GM12873 (cell line): ENCODE measurements around the gene RBM33.

Experiments
- TF ChIP-seq, protein P1 (sequence below): IDR thresholded peaks from 2 replicates; pipeline ENCODE4 v1.5.1; 2012; ENCODE audit warnings: low read depth, mild to moderate bottlenecking, moderate library complexity, low read length, control low read depth; ENCODE audit not compliant: insufficient read depth; ENCODE audit errors: missing control alignments

Gene RBM33

DNA sequence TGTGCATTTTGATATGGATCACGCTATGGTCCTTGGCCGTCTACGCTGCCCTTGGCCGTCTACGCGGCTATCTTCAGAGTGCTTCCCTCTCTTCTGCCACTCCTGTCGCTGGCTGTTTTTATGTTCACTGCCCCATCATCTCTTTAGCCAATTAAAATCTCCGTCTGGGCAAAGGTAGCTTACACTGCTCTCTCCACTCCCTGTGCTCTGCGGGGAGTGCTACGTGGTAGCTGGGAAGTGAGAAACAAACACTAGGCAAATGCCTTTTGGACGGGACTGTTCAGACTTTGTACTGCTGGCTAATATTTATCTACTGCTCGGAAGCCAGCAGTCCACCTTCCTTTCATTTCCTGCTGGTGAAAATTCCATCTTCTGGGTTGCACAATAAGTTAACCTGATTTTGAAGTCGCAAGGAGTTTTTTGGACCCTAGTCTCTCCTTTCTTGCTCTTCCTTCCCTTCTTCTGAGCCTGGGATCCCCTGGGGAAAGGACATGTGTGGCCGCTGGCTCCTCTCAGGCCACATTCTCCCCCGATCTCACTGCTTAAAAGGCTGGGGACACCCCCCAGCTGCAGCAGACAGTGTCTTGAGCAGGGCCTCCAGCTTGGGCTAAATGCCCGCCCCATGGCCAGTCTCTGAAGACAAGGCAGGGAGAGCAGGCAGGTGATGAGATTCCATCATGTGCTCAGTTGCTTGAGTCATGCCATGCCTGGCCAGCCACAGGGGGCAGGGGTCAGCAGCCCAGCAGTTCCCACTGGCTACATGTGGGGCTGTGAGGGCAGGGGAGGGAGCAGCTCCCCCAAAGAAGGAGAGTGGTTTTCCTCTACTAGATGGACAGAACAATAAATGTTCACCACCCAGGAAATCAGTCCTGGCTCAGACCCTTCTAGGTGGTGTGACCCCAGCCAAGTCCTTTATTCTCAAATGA, 25.5 kb upstream of the RBM33 start:
- TF ChIP-seq, protein P1, sequence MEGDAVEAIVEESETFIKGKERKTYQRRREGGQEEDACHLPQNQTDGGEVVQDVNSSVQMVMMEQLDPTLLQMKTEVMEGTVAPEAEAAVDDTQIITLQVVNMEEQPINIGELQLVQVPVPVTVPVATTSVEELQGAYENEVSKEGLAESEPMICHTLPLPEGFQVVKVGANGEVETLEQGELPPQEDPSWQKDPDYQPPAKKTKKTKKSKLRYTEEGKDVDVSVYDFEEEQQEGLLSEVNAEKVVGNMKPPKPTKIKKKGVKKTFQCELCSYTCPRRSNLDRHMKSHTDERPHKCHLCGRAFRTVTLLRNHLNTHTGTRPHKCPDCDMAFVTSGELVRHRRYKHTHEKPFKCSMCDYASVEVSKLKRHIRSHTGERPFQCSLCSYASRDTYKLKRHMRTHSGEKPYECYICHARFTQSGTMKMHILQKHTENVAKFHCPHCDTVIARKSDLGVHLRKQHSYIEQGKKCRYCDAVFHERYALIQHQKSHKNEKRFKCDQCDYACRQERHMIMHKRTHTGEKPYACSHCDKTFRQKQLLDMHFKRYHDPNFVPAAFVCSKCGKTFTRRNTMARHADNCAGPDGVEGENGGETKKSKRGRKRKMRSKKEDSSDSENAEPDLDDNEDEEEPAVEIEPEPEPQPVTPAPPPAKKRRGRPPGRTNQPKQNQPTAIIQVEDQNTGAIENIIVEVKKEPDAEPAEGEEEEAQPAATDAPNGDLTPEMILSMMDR, result no peak

DNA sequence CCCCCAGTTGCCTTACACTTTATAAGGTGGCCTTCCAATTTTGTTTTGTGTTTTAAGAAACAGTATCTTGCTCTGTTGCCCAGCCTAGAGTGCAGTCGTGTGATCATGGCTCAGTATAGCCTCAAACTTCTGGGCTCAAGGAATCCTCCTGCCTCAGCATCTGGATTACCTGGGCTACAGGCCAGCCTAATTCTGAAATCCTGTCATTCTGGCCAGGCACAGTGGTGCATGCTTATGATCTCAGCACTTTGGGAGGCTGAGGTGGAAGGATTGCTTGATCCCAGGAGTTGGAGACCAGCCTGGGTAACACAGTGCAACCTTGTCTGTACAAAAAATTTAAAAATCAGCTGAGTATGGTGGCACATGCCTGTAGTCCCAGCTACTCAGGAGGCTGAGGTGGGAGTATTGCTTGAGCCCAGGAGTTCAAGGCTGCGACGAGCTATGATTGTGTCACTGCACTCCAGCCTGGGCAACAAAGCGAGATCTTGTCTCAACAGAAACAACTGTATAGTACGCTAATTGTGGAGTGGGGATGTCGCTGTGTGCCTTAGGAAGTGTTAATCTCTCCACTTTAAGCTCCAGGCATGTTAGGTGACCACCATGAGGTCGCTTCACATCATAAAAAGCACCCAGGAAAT, 24.7 kb upstream of the RBM33 start:
- TF ChIP-seq, protein P1, result no peak

DNA sequence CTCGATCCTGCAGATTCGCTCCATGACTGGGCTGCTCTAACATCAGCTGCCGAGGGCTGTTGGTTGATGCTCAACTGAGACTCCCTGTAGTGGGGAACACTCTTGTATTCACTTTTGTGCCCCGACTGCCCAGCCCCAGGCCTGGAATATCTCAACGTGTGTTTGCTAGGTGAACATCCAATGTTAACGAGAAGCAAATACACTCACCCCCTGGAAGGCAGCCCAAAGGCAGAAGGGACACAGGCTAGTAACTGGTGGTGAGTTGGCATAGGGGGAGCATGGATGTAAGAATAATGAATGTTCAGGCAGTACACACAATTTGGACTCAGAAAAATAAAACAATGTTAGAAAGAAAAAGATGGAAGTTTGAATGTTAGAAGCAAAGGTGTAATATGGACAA, 24.0 kb upstream of the RBM33 start:
- TF ChIP-seq, protein P1, result no peak

DNA sequence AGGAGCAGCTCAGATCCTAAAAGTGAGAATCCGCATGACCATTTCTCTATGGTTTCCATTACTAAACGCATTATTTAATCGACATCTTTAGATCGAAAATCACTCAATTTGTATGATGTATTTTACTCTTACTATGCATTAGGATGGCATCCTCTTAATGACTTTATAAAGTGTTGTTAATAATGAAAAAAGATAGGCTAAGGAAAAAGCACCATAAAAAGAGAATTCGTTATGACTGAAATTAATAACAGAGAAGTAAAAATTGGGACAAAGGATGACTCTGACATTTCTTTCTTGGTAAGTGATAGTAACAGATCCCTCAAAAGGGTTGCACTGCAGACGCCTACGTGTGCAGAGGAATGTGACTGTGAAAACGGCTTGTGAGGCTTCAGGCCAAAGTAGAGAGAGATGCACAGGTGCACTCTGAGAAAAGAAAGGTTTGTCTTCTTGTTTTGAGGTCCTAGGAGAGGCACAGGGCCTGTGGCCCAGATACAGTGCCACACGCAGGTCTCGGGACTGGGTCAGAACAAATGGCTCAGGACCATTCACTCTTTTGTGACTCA, 23.0 kb upstream of the RBM33 start:
- TF ChIP-seq, protein P1, result no peak

DNA sequence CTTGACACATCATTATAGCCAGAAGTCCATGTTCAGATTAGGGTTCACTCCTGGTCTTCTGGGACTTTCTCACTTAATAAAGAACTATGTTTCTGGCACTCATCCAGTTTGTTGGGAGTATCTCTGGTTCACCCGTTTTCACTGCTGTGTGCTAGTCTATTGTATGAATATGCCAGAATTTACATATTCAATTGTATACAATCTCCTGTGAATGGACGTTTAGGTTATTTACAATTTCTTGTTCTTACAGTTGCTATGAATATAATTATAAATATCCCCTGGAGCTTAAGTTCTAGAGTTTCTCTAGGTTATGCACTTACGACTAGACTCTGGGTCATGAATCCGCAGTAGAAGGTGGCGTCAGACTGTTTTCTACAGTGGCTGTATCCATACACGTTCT, 20.0 kb upstream of the RBM33 start:
- TF ChIP-seq, protein P1, result no peak

DNA sequence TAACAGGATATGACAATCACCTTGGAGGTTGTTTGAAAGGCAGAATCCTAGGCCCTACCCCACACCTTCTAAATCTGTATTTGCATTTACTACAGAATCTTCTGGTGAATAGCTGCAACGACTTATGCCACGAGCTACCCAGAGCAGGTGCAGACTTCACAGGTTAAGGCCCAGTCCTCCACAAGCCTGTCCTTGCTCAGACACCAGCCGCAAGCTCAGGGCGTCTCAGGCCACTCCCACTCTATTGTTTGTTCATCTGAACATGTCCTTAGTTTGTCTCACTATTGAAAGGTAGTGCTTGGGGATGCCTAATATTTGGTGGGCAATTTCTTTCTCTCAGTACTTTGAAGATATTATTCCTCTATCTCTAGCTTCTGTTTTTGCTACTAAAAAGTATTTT, 18.9 kb upstream of the RBM33 start:
- TF ChIP-seq, protein P1, result no peak

DNA sequence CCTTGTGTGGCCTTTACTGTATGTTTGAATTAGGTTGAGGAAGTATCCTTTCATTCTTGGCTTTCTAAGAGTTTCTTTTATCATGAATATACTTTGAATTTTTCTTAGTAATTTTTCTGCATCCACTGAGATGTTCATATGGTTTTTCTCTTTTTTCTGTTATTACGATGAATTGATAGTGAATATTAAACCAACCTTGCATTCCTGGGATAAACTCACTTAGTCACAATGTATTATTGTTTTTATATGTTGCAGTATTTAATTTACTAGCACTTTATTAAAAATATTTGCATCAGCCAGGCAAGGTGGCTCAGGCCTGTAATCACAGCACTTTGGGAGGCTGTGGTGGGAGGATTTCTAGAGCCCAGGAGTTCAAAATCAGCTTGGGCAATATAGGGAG, 15.3 kb upstream of the RBM33 start:
- TF ChIP-seq, protein P1, result no peak
